Hair follicular keratinocyte (primary cell): ENCODE data around the gene ZNF552. TPM values are rescaled to one million over a fixed set of nuclear protein-coding genes. Genes with fewer than 3 reads are reported as not detected.

Source experiments
- total RNA-seq: library from RNA; depleted of rRNA; stranded (reverse); fragments of >200 nt; gene quantifications from 2 replicates; pipeline ENCODE4 v1.2.3, GENCODE V29; 2015

ZNF552 gene
- total RNA-seq = 3.0 and 6.2 TPM in 2 replicates

DNA sequence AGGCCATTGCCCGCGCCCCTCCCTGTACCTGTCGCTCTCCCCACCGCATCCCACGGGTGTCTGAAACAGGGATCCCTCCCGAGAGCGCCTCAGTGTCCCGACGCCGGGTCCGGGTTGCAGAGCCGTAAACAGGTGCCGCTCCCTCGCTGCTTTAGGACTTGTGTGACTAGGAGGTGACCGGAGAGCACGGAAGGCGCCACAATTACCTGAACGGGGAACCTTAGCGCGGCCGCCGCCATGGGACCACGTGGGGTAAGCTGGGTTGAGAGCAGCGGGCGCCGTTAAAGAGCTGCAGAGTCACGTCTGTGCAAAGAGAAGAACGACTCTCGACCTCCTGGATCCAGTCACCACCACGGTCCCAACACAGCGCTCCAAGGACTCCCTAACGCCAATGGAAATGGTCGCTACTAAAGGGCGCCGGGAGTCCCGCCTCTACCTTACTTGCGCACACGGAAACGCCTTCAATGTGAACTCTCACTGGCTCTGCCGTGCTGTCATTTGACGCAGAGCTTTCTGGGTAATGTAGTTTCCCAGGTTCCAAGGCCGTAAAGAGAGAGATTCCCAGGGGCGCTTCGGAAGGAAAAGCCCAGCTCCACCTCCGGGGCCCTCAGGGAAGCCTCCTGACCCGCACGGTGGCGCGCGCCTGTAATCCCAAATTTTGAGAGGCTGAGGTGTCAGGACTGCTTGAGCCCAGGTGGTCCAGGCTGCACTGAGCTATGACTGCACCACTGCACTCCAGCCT lies at the start of gene ZNF552:
ZNF552 (minus strand) TSS at position 409 of the 742 bp plus-strand sequence; CDS start at position 239, 170 bp downstream.

DNA sequence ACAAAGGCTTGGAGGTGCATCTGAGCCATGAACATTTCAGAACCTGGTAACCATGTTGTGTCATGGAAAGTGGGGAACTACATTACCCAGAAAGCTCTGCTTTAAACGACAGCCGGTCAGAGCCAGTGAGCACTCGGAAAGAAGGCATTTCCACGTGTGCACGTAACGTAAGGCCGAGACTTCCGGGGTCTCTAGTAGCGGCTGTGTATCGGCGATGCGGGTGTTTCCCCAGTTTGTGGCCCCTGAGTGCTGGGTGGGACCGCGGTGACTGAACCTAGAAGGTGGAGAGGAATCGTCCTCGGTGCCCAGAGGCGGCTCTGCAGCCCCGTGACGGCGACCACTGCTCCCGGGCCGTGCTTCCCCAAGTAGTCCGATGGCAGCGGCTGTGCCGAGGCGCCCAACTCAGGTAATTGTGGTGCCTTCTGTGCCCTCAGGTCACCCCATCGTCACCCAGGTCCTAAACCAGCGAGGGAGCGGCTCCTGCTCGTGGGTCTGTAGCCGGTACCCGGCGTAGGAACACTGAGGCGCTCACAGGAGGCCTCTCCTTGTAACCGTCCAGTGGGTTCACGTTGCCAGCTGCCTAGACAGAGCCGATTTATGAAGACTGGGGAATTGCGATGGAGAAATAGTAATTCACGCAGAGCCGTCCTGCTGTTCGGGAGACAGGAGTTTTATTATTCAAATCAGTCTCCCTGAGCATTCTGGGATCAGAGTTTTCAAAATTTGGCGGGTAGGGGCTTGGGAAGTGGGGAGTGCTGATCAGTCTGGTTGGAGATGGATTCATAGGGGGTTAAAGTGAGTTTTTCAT lies 35.2 kb upstream of the ZNF552 start, which contains the start of gene ZNF587:
ZNF587 (plus strand) TSS at position 194 of the 808 bp plus-strand sequence; CDS start at position 374, 180 bp downstream.

DNA sequence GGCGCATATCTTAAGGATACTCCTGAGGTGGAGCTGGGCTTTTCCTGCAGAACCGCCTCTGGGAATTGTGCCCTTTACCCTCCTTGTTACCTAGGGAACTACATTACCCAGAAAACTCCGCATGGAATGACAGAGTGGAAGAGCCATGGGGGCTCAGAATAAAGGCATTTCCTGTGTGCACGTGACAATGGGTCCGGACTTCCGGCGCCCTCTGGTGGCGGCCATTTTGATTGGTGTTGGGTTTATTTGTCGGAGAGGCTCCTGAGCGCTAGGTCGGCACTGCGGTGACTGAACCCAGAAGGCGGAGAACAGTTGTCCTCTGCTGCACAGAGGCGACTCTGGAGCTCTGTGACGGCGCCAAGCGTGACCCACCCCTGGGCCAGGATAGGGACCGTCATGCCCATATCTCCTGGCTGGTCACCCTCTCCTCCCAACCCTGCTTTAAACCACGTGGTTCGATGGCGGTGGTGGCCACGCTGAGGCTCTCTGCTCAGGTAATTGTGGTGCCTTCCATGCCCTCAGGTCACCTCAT lies 15.4 kb upstream of the ZNF552 start, which contains the start of gene ZNF587B:
ZNF587B (plus strand) TSS at position 229 of the 532 bp plus-strand sequence; CDS start at position 459, 230 bp downstream.

DNA sequence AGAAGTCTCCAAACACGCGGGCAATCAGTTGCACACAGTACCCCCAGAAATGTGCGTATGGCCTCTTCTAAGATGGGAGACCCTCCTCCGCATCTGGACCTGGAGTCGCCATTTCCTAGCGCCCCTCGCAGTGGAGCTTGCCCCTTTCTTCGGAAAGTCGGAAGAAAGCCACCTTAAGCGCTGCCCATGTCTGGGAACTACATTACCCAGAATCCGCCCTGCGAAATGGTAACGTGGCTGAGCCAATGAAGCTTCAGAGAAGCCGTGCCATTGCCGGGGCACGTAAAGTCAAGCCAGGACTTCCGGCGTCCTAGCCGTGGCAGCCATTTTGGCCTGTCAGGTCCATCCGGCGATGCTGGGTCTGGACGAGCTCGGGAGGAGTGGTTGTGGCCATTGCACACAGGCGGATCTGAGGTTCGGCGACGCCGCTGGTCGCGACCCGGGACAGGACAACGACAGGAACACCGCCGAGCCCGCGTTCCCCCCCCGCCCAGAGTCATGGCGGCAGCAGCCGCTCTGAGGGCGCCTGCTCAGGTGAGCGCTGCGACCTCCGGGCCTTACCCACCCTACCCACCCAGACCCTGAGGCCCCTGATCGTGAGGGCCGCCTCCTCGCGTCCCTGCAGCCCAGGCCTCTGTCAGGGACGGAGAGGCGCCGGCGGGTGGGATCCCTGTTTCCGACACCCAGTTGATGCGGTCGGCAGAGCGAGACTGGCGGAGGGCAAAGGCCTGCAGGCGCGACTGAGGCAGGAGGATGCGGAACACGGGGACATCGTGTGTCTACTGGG lies 45.2 kb downstream of the ZNF552 start, which contains the start of gene ZNF586:
ZNF586 (plus strand) TSS at position 332 of the 787 bp plus-strand sequence; CDS start at position 499, 167 bp downstream.

Other genes with a start within 250 kb of the ZNF552 start
- gene ZNF416, start 236.0 kb downstream of the ZNF552 start, total RNA-seq = 2.2 and 3.0 TPM in 2 replicates
- 2.3 and 5.9 TPM in 2 replicates for gene ZIK1, start 230.8 kb downstream of the ZNF552 start, total RNA-seq
- 1.6 and 2.3 TPM in 2 replicates for gene ZNF530, start 215.0 kb downstream of the ZNF552 start, total RNA-seq
- 11.1 and 17.4 TPM in 2 replicates for gene ZNF134, start 200.7 kb downstream of the ZNF552 start, total RNA-seq
- 4.6 and 5.2 TPM in 2 replicates for gene ZNF211, start 181.7 kb downstream of the ZNF552 start, total RNA-seq
- not detected in 2 replicates for gene ZSCAN4, start 146.0 kb downstream of the ZNF552 start, total RNA-seq
- gene ZNF551, start 132.9 kb downstream of the ZNF552 start, total RNA-seq = 3.6 and 5.9 TPM in 2 replicates
- 1.0 and 2.0 TPM in 2 replicates for gene ZNF154, start 105.7 kb downstream of the ZNF552 start, total RNA-seq
- 3.6 and 4.5 TPM in 2 replicates for gene ZNF671, start 87.3 kb downstream of the ZNF552 start, total RNA-seq
- 5.6 and 6.0 TPM in 2 replicates for gene ZNF776, start 68.1 kb downstream of the ZNF552 start, total RNA-seq
- 4.2 and 7.3 TPM in 2 replicates for gene ZNF586, start 45.2 kb downstream of the ZNF552 start, total RNA-seq
- gene ZNF587B, start 15.4 kb upstream of the ZNF552 start, total RNA-seq = 8.0 and 15.1 TPM in 2 replicates
- 6.6 and 9.5 TPM in 2 replicates for gene ZNF587, start 34.9 kb upstream of the ZNF552 start, total RNA-seq
- 2.3 and 5.2 TPM in 2 replicates for gene ZNF814, start 74.1 kb upstream of the ZNF552 start, total RNA-seq
- 3.7 and 4.4 TPM in 2 replicates for gene ZNF417, start 101.7 kb upstream of the ZNF552 start, total RNA-seq
- gene ZNF418, start 120.5 kb upstream of the ZNF552 start, total RNA-seq = 1.4 and 2.0 TPM in 2 replicates
- 1.6 and 2.9 TPM in 2 replicates for gene ZNF256, start 132.8 kb upstream of the ZNF552 start, total RNA-seq
- 0.49 and 0.55 TPM in 2 replicates for gene C19orf18, start 159.6 kb upstream of the ZNF552 start, total RNA-seq
- 7.0 and 12.2 TPM in 2 replicates for gene ZNF606, start 187.9 kb upstream of the ZNF552 start, total RNA-seq
- gene ZSCAN1, start 219.1 kb upstream of the ZNF552 start, total RNA-seq = not detected in 2 replicates
- gene ZNF135, start 244.4 kb upstream of the ZNF552 start, total RNA-seq = 0.46 and 3.0 TPM in 2 replicates